NCI-H1105 treated with DMSO at 0.1 percent for 48 hours (cell line): ENCODE results near the gene TNRC18.
"Not testable (repeated sequence)": the region's sequence is repeated elsewhere in the genome, so short reads cannot be mapped to it uniquely, and the experiment has no call there.

Source experiments
- DNase-seq: peaks from one replicate; lab custom pipeline; 2025; lab: John Stamatoyannopoulos, UW

TNRC18 gene, protein sequence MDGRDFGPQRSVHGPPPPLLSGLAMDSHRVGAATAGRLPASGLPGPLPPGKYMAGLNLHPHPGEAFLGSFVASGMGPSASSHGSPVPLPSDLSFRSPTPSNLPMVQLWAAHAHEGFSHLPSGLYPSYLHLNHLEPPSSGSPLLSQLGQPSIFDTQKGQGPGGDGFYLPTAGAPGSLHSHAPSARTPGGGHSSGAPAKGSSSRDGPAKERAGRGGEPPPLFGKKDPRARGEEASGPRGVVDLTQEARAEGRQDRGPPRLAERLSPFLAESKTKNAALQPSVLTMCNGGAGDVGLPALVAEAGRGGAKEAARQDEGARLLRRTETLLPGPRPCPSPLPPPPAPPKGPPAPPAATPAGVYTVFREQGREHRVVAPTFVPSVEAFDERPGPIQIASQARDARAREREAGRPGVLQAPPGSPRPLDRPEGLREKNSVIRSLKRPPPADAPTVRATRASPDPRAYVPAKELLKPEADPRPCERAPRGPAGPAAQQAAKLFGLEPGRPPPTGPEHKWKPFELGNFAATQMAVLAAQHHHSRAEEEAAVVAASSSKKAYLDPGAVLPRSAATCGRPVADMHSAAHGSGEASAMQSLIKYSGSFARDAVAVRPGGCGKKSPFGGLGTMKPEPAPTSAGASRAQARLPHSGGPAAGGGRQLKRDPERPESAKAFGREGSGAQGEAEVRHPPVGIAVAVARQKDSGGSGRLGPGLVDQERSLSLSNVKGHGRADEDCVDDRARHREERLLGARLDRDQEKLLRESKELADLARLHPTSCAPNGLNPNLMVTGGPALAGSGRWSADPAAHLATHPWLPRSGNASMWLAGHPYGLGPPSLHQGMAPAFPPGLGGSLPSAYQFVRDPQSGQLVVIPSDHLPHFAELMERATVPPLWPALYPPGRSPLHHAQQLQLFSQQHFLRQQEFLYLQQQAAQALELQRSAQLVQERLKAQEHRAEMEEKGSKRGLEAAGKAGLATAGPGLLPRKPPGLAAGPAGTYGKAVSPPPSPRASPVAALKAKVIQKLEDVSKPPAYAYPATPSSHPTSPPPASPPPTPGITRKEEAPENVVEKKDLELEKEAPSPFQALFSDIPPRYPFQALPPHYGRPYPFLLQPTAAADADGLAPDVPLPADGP (N-terminal part only)

DNA sequence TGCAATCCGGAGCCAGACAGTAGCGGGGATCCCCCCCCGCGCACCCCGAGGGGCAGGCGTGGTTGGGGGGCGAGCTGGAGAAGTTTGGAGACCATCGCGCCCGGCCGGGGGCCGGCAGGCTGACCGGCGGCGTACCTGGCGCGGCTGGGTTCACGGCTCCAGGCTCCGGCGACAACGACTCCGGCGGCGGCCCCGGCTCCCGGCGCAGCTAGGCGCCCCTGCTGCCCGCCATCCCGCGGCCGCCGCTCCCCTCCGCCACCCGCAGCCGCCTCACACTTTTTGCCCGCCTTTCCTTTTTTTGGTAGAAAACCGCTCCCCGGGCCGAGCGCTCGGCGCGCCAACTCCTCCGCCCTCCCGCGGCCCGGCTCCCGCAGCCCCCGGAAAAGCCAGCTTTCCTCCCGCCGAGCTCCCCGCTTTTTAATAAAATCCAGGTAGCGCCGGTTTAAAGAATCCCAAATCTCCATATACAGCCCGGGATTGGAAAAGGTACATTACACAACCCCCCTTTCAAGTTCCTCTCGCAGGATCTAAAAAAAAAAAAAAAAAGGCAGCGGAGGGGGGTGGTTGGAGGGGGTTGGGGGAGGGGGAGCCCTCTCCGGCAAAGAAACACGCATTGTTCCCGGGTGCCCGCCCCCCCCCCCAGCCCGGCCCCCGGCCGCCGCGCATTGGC, at the start of gene TNRC18:
Gene TNRC18, minus strand, starts transcription at position 529 of the 670 bp plus-strand sequence. CDS start 2,588 bp downstream, outside the sequence.
- DNase-seq, result no peak

DNA sequence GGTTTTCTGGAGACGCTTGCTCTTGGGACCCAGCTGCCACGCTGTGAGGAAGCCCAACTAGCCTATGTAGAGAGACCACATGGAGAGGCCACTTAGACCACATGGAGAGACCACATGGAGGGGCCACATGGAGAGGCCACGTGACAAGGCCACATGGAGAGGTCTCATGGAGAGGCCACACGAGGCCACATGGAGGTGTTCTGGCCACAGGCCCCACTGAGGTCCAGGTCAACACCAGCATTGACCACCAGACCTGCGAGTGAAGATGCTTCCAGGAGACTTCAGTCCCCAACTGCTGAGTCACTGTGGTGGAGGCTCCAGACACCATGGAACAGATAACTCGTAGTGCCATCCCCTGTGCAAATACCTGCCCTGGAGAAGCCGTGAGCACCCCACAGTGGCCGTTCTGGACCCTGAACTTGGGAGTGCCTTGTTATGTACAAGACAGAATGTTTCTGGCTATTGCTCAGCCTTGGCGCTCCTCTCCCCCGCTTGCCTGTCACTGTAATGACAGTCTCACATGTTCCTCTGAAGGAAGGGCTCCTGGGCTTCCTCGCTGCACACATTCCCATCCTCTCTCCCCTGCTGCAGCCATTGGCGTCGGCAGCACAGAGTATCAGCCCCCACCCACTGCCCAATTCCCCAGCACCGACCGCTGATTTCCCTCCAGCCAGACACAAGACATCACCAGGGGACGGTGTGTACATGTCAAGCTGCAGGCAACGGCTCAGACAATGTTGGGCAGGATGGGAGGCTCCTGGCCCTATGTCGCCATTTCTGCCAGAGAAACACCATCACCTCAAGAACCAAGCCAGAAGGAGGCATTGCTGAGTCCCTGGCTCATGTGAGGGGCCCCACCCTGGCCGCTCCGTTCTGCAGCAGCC, 49.0 kb upstream of the TNRC18 start:
- DNase-seq, result peak; percentile 95

DNA sequence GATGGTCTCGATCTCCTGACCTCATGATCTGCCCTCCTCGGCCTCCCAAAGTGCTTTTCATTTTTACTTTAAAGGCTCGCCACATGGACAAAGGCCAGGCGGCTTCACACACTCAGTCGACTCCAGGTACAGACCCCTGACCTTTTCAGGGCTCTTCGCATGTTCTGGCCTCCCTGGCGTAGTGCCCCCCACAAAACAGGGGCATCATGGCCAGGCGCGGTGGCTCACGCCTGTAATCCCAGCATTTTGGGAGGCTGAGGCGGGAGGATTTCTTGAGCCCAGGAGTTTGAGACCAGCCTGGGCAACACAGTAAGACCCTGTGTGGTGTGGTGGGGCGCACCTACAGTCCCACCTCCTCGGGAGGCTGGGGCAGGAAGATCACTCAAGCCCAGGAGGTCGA, 48.0 kb upstream of the TNRC18 start:
- not testable (repeated sequence) for DNase-seq

DNA sequence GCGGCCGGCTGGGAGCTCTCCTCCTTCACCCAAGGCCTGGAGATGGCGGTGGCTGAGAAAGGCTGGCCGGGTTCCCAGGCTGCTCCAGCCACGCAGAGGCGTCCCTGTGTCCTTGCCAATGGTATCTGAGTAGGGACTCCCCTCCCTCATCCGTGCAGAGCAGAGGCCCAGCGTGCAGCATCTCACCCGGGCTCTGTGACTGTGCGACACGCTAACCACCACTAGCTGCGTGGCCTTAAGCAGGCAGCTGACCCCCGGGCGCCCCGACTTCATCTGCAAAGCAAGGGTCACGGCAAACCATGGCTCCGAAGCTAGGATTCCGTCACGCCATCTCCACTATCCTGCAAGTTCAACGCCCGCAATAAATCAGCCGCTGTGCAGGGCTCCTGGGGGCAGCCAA, 47.2 kb upstream of the TNRC18 start:
- no peak for DNase-seq

DNA sequence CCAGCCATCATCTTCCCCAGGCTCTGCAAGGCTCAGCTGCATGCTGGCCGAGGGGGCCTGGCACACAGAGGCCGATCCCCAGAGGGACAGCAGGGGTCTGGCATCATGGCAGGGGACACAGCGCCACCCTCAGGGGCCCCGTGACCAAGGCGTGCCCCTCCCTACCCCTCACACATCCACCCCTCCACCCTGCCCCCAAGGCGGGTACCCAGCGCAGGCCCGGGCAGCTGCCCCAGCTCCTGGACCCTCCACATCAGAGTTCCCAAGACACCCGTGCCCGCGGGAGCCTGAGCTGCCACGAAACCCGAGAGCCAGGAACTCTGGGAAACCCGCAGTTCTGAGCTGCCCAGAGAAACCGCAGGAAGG, 46.5 kb upstream of the TNRC18 start:
- no peak for DNase-seq

DNA sequence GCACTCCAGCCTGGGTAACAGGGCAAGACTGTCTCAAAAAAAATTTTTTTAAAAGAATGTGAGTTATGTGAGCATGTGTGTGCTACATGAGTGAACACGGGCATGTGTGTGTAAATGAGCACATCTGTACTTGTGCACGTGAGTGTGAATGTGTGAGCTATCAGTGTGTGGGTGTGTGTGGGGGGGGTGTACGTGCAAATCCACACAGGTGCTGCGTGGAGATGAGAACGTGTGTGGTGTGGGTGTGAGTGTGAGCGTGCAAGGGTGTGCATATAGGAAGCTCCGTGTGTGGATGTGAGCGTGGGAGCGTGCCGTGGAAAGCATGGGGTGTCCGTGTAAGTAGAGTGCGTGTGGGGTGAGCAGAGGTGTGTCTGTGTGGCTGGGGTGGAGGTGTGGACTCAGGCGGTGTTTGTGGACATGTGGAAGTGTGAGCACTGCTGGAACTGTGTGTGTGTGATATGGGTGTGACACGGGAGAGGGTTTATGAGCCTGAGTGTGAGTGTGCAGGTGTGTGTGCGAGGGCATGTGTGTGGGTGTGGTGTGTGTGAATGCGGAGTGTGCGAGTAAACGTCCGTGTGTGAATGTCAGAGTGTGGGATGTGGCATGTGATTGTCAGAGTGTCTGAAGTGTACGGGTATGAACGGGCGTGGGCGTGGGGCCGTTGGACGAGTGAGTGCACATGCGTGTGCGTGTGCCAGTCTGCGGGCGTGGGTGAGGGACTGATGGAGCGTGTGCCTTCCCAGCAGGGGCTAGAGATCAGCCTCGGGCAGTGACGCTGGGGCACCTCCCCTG, 45.9 kb upstream of the TNRC18 start:
- DNase-seq, result no peak

DNA sequence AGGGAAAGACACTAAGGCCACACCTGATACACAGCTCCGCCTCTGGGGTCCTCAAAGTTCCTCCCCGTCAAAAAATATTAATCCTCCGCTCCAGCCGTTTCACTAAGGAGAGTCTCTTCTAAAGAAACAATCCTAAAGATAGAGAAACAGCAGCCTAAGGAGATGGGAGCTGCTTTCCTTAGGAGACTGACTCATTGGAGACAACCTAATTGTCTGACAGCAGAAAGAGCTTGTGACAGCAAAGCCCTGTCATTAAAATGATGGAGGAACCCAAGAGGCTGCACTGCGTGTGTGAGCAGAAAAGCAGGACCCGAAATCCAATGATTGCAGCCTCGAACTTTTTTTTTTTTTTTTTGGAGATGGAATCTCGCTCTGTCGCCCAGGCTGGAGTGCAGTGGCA, 44.0 kb upstream of the TNRC18 start:
- no peak for DNase-seq

DNA sequence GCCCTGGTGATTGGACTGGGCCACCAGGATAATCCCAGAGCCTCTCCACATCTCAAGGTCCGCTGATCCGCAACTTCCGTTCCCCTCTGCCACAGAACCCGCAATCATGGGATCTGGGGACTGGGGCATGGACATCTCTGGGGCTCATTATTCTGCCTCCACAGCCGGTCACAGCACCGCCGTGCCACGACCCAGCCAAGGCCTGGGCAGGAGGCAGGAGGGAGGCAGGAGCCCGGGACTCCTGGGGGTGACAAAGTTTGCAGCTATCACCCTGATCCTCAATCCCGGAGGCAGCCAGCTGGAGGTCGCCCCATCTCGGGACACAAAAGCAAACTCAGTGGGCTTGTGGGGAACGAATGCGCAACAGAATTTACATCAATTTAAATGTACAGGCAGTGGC, 42.9 kb upstream of the TNRC18 start:
- DNase-seq, result no peak

DNA sequence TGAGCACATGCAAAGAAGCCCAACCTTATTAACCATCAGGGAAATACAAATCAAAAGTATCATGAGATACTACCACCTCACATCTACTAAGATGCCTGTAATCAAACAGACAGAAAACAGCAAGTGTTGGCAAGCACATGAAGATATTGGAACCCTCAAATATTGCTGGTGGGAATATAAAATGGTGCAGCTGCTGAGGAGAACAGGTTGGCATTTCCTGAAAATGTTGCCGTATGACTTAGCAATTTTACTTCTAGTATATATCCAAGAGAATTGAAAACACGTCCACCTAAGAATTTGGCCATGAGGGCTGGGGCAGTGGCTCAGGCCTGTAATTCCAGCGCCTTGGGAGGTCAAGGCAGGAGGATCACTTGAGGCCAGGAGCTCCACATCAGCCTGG, 39.4 kb upstream of the TNRC18 start:
- no peak for DNase-seq

DNA sequence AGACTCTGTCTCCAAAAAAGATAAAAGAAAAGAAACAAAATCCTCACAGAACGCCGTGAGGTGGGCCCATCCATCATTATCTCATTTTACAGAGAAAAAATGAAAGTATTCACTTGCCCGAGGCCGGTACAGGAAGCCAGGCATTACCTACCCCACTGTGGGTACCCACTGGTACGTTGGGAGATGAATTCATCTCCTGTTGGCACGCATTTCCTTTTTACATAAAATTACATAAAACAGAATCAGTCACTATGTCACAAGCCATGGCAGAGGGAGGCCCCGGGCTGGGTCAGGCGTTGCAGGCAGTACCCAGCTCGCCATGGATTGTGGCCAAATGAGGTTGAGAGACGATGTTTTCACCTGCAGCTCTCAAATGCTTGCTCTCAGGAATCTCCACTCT, 38.6 kb upstream of the TNRC18 start:
- no peak for DNase-seq

DNA sequence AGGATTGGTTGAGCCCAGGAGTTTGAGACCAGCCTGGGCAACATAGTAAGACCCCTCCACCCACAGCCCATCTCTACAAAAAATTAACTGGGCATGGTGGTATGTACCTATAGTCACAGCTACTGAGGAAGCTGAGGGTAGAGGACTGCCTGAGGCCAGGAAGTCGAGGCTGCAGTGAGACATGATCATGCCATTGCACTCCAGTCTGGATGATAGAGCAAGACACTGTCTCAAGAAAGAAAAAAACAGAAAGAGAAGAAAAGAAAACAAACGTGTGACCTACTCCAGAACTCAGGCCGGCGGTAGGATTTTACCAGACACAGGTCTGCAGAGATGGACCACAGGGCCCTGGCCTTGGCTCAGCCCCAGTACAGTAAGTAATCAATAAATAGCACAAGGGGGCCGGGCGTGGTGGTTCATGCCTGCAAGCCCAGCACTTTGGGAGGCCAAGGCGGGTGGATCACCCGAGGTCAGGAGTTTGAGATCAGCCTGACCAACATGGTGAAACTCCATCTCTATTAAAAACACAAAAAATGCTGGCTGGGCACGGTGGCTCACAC, 35.4 kb upstream of the TNRC18 start:
- no peak for DNase-seq

DNA sequence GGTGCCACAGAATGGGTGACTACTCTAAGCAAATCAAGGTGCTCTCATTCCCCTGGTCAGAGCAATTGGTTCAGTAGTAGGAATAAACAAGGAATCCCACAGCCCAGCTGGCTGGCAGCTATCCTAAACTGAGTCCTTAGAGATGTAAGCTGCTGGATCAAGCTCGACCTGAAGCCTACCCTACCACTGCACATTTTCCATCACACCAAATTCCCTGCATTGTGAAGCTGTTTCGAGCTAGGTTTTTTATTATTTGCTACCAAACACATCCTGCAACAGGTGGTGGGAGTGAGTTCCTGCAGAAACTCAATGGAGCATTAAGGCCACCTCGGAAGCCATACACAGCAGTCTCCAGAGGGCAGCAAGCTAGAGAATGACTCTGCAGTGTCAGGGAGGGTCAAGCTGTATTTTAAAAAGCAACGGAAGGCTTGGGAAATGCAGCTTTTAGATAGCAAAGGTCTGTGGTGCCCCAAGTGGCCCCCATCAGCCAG, 33.7 kb upstream of the TNRC18 start:
- no peak for DNase-seq

DNA sequence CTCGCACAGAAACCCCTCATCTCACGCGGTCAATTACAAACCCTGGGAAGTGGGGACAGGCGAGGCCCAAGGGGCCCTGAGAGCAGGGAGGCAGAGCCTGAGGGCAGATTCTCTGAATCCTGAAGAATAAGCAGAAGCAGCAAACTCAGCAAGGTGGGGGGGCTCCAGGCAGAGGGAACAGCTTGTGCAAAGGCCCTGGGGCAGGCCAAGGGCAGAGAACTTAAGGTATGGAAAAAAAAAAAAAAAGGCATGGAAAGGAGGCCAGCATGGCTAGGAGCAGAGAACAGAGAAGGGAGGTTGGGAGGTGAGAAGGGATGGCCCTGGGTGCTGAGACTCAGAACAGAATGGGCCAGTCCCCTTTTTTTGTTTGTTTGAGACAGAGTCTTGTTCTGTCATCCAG, 32.8 kb upstream of the TNRC18 start:
- DNase-seq, result no peak

DNA sequence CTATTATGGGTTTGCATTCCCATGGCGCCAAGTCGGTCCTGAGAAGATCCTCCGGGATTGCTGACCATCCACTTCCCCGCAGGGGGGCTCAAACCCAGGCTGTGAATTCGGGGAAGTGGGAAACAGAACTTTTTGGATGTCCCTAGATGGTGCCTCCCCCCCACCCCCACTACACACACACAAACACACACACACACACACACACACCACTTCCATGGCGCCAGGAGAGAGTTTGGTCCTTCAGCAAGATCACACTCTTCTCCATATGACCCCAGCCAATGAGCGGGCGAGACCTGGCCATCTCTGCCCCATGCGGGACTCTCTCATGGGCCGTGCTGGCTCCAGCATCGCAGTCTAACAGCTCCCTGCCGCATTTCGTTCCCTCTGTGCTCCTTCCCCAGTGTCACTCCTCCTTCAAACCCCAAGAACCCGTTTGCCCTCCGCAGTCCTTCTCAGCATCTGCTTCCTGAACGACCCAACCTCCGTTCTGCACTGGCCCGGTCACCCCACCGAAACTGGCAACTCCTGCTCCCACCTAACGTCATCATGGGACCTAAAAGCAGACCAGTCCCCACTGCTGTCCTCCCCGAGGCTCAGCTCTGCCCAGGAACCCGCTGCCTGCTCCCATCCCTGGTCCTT, 32.1 kb upstream of the TNRC18 start:
- no peak for DNase-seq

DNA sequence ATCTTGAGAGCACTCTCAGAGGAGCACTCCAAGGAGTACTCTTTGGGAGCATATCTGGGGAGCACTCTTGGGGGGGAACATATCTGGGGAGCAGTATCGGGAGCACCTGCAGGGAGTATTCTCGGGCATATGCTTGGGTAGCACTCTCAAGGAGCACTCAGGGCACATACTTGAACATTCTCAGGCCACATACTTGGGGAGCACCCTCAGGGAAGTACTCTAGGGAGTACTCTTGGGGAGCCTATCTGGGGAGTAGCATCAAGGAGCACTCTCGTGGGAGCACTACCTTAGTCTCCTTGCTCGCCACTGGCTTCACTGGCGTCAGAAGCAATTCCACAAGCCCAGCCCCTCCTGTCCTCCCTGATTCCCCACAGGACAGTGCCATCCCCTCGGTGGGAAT, 31.5 kb upstream of the TNRC18 start:
- no peak for DNase-seq

DNA sequence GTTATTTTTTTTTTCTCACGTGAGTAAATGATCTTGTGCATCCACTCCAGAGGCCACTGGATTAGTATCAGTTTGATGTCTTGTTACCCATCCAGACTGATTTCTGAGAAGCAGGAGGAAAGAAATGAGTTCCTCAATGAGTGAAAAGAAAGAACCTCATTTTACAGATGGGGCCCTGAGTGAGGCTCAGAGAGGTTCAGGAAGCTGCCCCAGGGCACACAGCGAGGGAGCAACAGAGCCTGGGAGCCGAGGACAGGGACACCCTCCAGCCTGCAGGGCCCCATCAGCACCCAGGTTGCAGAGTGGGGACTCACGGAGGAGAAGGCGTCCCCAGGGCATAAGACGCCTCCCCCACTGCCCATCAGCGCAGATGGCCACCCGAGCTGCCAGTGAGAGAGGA, 30.9 kb upstream of the TNRC18 start:
- DNase-seq, result no peak

DNA sequence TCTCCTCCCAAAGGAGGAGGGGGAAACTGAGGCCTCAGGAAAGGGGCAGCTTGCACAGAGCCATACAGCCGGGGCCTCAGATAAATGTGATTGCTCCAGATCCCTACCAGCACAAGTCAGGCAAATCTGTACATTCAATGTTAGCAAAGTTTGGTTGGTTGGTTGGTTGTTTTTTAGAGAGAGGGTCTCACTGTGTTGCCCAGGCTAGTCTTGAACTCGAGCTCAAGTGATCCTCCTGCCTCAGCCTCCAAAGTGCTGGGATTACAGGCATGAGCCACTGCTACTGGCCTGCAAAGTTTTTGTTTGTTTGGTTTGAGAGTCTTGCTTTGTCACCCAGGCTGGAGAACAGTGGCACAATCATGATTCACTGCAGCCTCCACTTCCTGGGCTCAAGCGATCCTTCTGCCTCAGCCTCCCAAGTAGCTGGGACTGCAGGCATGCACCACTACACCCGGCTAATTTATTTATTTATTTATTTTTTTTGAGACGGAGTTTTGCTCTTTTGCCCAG, 30.0 kb upstream of the TNRC18 start:
- DNase-seq, result no peak

DNA sequence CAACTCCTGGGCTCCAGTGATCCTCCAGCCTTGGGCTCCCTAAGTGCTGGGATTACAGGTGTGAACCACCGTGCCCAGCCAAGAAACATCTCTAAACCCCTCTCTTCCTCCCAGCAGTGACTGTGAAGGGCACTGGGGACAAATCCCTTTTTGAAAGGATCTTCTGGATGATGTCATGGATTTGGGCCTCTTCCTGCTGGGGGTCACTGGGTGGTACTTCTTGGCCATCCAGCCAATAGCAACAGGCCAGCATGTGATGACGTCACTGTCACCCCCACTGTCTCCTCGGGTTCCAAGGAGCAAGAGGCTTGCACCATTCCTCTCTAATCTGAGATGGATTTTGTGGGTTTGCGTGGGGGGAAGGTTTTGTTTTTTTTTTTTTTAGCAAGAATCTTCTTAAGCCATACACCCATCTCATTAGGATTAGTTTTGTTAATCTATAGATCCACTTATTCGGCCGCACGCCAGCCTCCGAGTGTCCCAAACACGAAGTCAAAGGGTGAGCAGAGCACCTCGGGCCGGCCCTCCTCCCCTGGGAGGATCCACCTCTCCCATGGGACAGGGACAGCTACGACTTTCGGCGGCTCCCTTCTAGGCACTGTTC, 29.4 kb upstream of the TNRC18 start:
- no peak for DNase-seq

DNA sequence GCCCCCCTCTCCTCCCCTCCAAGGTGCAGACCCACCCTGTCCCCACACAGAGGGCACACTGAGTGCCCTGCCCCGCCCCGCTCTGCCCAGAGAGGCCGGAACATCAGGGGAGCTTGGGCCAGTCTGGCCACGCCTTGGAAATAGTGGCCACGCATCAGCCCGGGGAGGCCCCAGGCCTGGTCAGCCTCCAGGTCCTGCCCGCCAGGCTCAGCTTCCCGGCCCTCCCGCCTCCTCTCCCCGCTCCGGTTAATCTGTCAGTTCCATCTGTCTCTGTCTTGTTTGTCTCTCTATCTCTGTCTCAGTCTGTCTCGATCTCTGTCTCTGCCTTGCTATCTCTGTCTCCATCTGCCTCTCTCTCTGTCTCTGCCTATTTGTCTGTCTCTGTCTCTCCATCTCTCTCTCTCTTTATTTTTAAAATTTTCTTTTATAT, 28.9 kb upstream of the TNRC18 start:
- DNase-seq, result no peak
